Activated T-helper 1 cell treated with anti-CD3 and anti-CD28 coated beads, Interleukin-12 subunit alpha, Interleukin-12 subunit beta, Interleukin-2, Interleukin-4 antibody, amounts not matched to agents 30 ng/mL and 10 ng/mL and 1 ng/mL, durations not matched to agents 14 hours and 24 hours and 36 hours (primary cell): Measurements from ENCODE around the gene HMGCS2. TPM values are rescaled to one million over a fixed set of nuclear protein-coding genes. Genes with fewer than 3 reads are reported as not detected.

Experiments
- DNase-seq: peaks from one replicate; pipeline ENCODE4 v3.0.0; 2021; ENCODE audit warnings: low spot score
- H3K27ac Mint-ChIP-seq: one replicate; pipeline ENCODE4 v1.8.0; 2021; ENCODE audit warnings: mild to moderate bottlenecking, mixed read lengths
- H3K27me3 Mint-ChIP-seq: one replicate; pipeline ENCODE4 v1.8.0; 2022; ENCODE audit warnings: mild to moderate bottlenecking, moderate library complexity, mixed read lengths; ENCODE audit not compliant: insufficient read depth
- H3K36me3 Mint-ChIP-seq: one replicate; pipeline ENCODE4 v1.8.0; 2021; ENCODE audit warnings: low read depth, mixed read lengths
- H3K4me1 Mint-ChIP-seq: one replicate; pipeline ENCODE4 v1.8.0; 2021; ENCODE audit warnings: low read depth, mixed read lengths
- H3K4me3 Mint-ChIP-seq: one replicate; pipeline ENCODE4 v1.8.0; 2021; ENCODE audit warnings: mild to moderate bottlenecking, moderate library complexity, mixed read lengths
- H3K9me3 Mint-ChIP-seq: one replicate; pipeline ENCODE4 v1.8.0; 2021; ENCODE audit warnings: mixed read lengths
- intact Hi-C: fragments of 100-400 bp; cut with micrococcal nuclease; formaldehyde crosslinking; loops from one replicate; pipeline ENCODE4 v1.15.1; 2024
- total RNA-seq: library from RNA; stranded (reverse); gene quantifications from 2 replicates; pipeline ENCODE4 v1.2.3, GENCODE V29; 2022

Gene HMGCS2
- not detected in 2 replicates for total RNA-seq

DNA sequence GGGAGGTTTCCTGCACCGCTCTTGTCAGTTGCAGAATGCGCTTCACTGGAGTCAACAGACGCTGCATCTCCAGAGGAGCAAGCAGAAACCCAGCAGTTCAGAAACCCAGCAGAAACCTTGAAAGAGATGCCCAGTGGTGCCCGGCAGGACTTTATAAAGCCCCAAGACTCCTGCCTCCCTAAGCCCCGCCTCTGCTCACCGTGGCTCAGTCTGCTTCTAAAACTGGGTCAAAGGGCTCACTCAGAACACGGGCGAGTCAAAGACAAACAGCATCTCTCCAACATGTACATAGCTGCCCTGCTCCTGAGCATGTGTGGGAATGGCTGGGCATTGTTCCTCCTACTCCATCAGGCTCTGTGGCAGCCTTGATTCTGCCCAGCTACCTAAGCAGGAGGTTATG is at the start of gene HMGCS2:
TSS of gene HMGCS2 (minus strand) at position 128 of the 400 bp plus-strand sequence. CDS start at position 67, 61 bp downstream.
- DNase-seq = no peak
- Mint-ChIP-seq H3K36me3 (peaks cover 3% of the 10 kb centered on the region), H3K4me3 (no peak within 1 kb of the TSS), H3K9me3 (no peaks in the 10 kb centered on the region), H3K27me3 (peaks cover 25% of the 10 kb centered on the region), H3K27ac (no peak within 1 kb of the TSS), H3K4me1 (no peaks in the 10 kb centered on the region)
- intact Hi-C loops = no loop called here

DNA sequence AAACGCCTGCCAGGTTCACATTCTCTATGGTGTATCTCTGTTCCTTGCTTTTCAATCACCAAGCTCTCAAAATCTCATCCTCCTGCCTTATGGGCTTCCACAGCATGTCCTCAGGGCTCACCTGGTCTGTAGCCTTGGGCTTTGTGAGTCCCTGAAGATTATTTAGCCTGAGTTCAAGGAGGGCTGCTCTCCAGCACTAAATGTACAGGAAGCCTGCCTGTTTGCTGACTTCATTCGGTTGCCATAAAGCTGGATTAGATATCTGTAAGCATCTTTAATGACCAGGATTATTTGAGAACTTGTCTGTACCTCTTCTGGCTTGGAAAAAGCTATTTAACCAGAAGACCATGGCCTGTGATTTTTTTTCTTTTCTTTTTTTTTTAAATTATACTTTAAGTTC is 49.5 kb upstream of the HMGCS2 start:
- intact Hi-C loops = no loop called here
- no peaks in the 10 kb centered on the region for H3K4me1 Mint-ChIP-seq

DNA sequence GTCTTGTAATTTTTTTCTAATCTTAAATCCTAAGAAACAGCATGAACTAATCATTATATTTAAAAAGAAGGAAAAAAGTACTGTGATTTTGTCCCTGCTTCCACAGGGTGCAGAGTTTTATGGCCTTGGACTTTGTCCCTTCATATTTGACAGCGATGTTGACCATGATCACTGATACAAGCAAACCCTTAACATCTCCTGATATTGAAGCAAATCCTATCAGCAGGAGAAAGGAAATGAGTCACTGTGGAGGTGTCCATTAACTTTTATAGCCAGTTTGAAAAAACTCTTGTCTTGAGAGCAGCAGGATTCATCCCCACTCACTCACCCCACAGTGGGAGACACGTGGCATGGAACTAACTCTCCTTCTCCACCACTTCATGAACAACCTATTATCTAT is 47.7 kb upstream of the HMGCS2 start:
- Mint-ChIP-seq H3K4me3 (no peak overlapping the region), H3K36me3 (no peaks in the 10 kb centered on the region), H3K4me1 (no peaks in the 10 kb centered on the region), H3K27ac (no peak overlapping the region), H3K27me3 (peaks cover 28% of the 10 kb centered on the region), H3K9me3 (no peaks in the 10 kb centered on the region)
- intact Hi-C loops = no loop called here
- no peak for DNase-seq

More for the DNA sequence above, 49.5 kb upstream of the HMGCS2 start:
- Mint-ChIP-seq H3K9me3 (no peaks in the 10 kb centered on the region), H3K27ac (no peak overlapping the region), H3K36me3 (no peaks in the 10 kb centered on the region), H3K4me3 (no peak overlapping the region), H3K27me3 (peaks cover 33% of the 10 kb centered on the region)
- no peak for DNase-seq

DNA sequence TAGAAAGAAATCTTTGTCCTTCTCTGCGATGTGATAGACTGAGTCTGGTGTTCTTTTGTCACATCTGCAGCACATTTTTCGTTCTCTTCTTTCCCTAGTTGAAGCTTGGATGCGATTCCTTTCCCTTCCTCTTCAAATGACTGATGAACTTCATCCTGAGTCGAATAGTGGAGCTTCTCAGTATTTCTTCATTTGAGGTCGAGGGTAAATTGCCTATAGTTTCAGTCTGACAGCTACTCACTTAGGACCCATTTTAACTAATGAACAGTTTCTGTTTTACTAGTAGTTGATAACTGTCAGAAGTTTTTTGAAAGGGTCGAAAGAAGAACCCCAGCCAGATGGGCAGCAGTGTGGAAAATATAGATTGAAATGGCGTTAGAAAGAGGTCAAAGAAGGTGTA is 47.2 kb upstream of the HMGCS2 start:
- H3K9me3 Mint-ChIP-seq = no peaks in the 10 kb centered on the region
- no peak overlapping the region for H3K27ac Mint-ChIP-seq
- H3K36me3 Mint-ChIP-seq = no peaks in the 10 kb centered on the region
- no peaks in the 10 kb centered on the region for H3K4me1 Mint-ChIP-seq
- DNase-seq = no peak
- H3K4me3 Mint-ChIP-seq = no peak overlapping the region
- peaks cover 24% of the 10 kb centered on the region for H3K27me3 Mint-ChIP-seq
- intact Hi-C loops = no loop called here

DNA sequence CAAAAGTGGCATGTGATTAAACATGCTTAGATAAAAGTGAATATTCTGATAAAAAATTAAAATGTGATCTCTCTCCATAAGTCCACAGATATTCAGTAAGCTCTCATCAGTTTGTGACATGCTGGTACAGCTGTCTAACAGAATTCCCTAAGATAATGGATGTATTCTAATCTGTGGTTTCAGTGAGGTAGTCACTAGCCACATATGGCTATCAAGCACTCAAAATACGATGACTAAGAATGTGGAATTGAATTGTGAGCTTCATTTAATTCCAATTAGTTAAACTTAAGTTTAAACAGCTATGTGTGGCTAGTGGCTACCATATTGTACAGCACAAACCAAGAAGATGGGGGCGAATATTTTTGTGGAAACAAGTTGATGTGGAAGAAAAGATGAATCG is 46.7 kb upstream of the HMGCS2 start:
- no peak for DNase-seq
- Mint-ChIP-seq H3K4me3 (no peak overlapping the region), H3K27me3 (peaks cover 22% of the 10 kb centered on the region), H3K27ac (no peak overlapping the region), H3K36me3 (no peaks in the 10 kb centered on the region), H3K4me1 (no peaks in the 10 kb centered on the region), H3K9me3 (no peaks in the 10 kb centered on the region)
- intact Hi-C loops = no loop called here

DNA sequence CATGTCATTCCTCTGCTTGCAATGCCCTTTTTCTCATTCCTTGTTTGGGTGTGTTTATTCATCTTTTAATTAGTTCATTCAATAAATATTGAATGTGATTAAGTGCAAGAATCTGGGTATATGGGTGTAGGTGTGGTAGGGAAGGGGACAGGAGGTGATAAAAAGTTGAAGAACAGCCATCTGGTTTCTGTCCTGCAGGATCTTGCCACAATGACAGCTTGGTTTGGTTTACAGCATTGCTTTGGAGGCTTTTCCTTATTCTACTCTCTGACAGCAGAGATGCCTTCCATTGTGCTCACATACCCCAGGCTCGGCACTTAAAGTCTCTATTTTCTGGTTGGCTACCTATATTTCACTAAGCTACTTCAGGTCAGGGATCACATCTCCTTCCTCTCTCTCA is 45.6 kb upstream of the HMGCS2 start:
- no peaks in the 10 kb centered on the region for H3K36me3 Mint-ChIP-seq
- H3K4me1 Mint-ChIP-seq = peaks cover 3% of the 10 kb centered on the region
- no peaks in the 10 kb centered on the region for H3K9me3 Mint-ChIP-seq
- intact Hi-C loops = no loop called here
- DNase-seq = no peak
- H3K27me3 Mint-ChIP-seq = peaks cover 16% of the 10 kb centered on the region
- no peak overlapping the region for H3K27ac Mint-ChIP-seq
- H3K4me3 Mint-ChIP-seq = no peak overlapping the region

DNA sequence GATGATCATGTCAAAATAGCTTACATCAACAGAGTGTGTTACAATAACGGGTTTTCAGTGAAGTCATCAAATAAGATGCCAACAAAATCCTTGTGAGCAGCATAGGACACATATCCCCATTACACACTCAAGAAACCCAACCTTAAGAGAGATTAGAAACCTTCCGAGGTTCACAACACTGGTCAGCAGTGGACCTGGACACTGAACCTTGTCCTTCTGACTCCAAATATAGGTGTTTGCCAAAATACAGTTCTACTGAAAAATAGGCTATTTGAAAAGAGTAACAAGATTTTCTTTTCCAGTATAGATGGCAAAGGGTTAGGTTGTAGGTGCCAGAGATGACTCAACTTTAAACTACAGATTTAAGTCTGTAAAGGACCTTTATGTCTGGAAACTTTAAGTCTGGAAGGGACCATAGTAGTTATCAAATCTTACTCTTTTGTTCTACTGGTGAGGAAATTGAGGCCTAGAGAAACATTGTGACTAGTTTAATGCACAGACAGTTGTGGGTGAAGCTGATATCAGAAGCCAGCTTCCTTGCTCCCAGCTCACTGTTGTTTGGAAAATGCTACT is 43.4 kb upstream of the HMGCS2 start:
- Mint-ChIP-seq H3K9me3 (no peaks in the 10 kb centered on the region), H3K4me1 (peaks cover 12% of the 10 kb centered on the region), H3K27ac (no peak overlapping the region), H3K36me3 (no peaks in the 10 kb centered on the region), H3K4me3 (no peak overlapping the region), H3K27me3 (peaks cover 25% of the 10 kb centered on the region)
- no peak for DNase-seq
- intact Hi-C loops = no loop called here

DNA sequence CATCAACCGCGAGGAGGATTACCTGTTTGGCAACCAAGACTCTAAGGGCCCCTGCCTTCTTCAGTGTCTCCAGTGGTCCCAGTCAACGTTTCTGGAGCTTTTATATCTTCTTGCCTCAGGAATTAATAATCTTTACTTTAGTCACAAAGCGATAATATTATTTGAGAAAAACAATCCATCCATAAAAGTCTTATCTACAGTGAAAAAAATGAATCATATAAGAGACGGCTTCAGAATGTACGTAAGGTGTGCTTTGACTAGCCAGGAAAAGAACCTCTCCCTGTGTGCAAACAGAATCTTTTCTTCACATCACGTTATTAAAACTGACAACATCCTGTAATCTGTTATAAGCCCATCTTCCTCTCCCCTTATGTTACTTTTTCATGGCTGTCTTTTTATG is 42.7 kb upstream of the HMGCS2 start, which contains the start of gene REG4:
TSS of gene REG4 (minus strand) at position 74 of the 400 bp plus-strand sequence. CDS start 2,691 bp downstream, outside the sequence.
- Mint-ChIP-seq H3K27ac (no peak within 1 kb of the TSS), H3K9me3 (no peaks in the 10 kb centered on the region), H3K27me3 (peaks cover 29% of the 10 kb centered on the region), H3K4me3 (no peak within 1 kb of the TSS), H3K36me3 (no peaks in the 10 kb centered on the region), H3K4me1 (peaks cover 12% of the 10 kb centered on the region)
- intact Hi-C loops = no loop called here
- DNase-seq = no peak

DNA sequence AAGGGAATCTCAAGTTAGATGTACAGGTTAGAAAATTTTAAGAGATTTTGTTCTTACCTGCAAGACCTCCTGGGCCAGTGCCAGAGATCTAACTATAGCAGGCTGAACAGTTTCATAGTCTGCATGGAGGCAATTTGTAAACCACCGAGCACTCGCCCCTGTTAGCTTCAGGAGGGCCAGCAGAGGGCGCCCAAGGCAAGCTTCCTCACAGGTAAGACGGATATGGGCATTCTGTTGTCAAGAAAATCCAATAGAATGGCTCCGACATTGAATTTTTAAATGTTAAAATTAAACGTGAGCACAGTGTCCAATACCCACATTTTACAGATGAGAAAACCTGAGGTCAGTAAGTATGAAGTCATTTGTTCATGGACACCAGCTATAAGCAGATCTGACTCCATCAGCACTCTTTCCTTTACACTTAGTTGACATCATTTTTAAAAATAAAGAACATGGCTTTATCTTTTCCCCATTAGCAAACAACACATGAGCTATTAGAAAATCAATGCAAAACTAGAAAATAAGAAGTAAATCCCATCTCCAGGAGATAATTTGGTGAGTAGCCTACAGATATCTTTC is 40.4 kb upstream of the HMGCS2 start:
- no peaks in the 10 kb centered on the region for H3K9me3 Mint-ChIP-seq
- H3K4me3 Mint-ChIP-seq = no peak overlapping the region
- intact Hi-C loops = loop anchor here (2.0 to 5.0 kb wide), 2 partner anchors 64 to 158 kb away; no protein-coding TSS in a partner anchor
- peak; percentile 53 for DNase-seq
- H3K27me3 Mint-ChIP-seq = peaks cover 35% of the 10 kb centered on the region
- H3K27ac Mint-ChIP-seq = no peak overlapping the region
- H3K4me1 Mint-ChIP-seq = peaks cover 12% of the 10 kb centered on the region
- no peaks in the 10 kb centered on the region for H3K36me3 Mint-ChIP-seq

DNA sequence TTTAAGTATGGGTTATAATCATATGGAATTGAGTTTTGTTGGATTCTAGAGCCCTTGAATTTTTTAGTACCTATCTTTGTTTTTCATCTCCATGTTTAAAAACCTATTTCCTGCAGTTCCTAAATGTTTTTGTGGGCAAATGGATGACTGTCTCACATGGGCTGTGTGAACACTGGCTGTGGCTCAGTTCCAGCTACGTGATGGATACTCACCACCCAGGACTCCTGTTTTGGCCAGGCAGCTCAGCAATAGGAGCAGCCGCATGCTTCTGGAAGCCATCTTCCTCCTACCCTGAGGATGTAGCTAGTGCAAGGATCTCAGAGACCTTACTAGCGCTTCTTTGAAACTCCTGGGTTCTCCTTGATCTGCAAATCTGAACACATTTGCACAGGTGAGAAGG is 39.8 kb upstream of the HMGCS2 start:
- no peaks in the 10 kb centered on the region for H3K9me3 Mint-ChIP-seq
- peaks cover 35% of the 10 kb centered on the region for H3K27me3 Mint-ChIP-seq
- intact Hi-C loops = loop anchor here (2.0 to 5.0 kb wide), 2 partner anchors 64 to 159 kb away; no protein-coding TSS in a partner anchor
- H3K27ac Mint-ChIP-seq = no peak overlapping the region
- no peaks in the 10 kb centered on the region for H3K36me3 Mint-ChIP-seq
- DNase-seq = no peak
- H3K4me3 Mint-ChIP-seq = no peak overlapping the region
- H3K4me1 Mint-ChIP-seq = peaks cover 12% of the 10 kb centered on the region

DNA sequence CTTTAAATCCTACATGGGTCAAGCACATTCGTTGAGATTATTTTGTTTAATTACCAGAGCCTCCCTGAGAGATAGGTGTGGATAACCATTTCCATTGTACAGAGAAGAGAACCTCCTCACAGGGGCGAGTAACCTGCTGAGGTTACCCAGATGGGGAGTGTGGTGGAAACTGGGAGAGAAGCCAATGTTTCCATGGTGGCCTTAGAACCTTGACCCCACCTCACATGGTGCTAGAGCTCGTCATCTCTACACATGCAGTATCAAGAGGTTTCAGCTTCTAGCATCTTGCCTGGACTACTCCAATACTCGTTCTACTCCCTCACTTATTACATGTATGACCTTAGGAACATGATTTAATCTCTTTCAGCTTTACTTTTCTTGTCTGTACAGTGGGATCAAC is 37.8 kb upstream of the HMGCS2 start:
- Mint-ChIP-seq H3K27ac (no peak overlapping the region), H3K27me3 (peaks cover 35% of the 10 kb centered on the region), H3K4me3 (no peak overlapping the region), H3K36me3 (no peaks in the 10 kb centered on the region), H3K9me3 (no peaks in the 10 kb centered on the region), H3K4me1 (peaks cover 12% of the 10 kb centered on the region)
- DNase-seq = no peak
- intact Hi-C loops = loop anchor here (5.0 kb wide), 1 partner anchor 161 kb away; no protein-coding TSS in a partner anchor

DNA sequence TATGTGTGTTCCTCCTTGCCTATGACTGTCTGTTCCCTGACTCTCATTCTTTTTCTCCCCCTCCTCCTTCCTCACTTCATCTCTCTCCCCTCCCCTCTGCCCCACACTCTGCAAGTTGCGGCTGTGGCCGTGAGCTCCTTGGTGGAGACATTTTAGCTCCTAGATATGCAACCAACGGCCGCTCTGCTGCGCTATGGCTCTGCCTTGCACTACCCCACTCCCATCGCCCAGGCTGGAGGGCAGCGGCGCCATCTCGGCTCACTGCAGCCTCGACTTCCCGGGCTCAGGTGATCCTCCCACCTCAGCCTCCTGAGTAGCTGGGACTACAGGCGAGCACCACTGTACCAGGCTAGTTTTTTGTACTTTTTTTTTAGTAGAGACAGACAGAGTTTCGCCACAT is 37.0 kb upstream of the HMGCS2 start:
- Mint-ChIP-seq H3K27ac (no peak overlapping the region), H3K9me3 (no peaks in the 10 kb centered on the region), H3K27me3 (peaks cover 35% of the 10 kb centered on the region), H3K4me3 (no peak overlapping the region), H3K4me1 (peaks cover 12% of the 10 kb centered on the region), H3K36me3 (no peaks in the 10 kb centered on the region)
- intact Hi-C loops = loop anchor here (5.0 kb wide), 1 partner anchor 162 kb away; no protein-coding TSS in a partner anchor
- no peak for DNase-seq

DNA sequence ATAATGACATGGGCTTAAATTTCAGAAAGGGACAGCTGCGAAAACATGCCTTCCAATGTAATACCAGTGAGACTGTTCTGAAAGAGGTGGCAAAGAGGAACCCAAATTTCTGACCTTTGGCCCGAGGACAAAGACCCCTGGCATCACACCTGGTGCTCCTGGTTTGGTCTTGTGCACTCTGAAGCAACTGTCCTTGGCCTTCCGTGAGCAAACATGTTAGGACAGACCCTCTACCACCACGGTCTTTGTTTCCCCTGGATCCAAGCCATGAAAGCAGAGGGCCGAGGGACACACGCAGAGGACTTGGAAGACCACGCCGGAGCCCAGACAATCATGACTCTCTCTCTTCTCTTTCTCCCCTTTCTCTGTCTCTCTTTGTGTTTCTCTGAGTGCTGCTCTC is 36.5 kb upstream of the HMGCS2 start:
- no peaks in the 10 kb centered on the region for H3K36me3 Mint-ChIP-seq
- no peak for DNase-seq

More for the DNA sequence above, 36.5 kb upstream of the HMGCS2 start:
- intact Hi-C loops = loop anchor here (5.0 kb wide), 1 partner anchor 162 kb away; no protein-coding TSS in a partner anchor
- Mint-ChIP-seq H3K27me3 (peaks cover 35% of the 10 kb centered on the region), H3K4me1 (peaks cover 12% of the 10 kb centered on the region), H3K4me3 (no peak overlapping the region), H3K9me3 (no peaks in the 10 kb centered on the region), H3K27ac (no peak overlapping the region)
